ENCODE measurements around the gene COL5A1. TPM values are rescaled to one million over a fixed set of nuclear protein-coding genes. Genes with fewer than 3 reads are reported as not detected.
A peak's percentile ranks its signal among the peaks of the same experiment; 100 is the strongest.

The COL5A1 gene
- total RNA-seq, 1 donor from 2014 or later, result 19.8 TPM

- Mint-ChIP-seq H3K4me1 (ENCODE audit: low read depth) (no peaks in the 10 kb centered on the region), H3K27me3 (no peaks in the 10 kb centered on the region)
These were observed 46.0 kb downstream of the COL5A1 start for GRCh38 chr9:134687556-134687955.

GRCh38 chr9:134688231-134688630 is 46.6 kb downstream of the COL5A1 start:
- Mint-ChIP-seq H3K4me1 (ENCODE audit: low read depth) (no peaks in the 10 kb centered on the region), H3K27me3 (no peaks in the 10 kb centered on the region), H3K36me3 (ENCODE audit: insufficient read depth) (no peaks in the 10 kb centered on the region), H3K27ac (no peak overlapping the region), H3K4me3 (ENCODE audit: low read depth) (no peak overlapping the region), H3K9me3 (ENCODE audit: low read depth) (no peaks in the 10 kb centered on the region)
- DNase-seq (ENCODE audit: low spot score, unreplicated experiment), result no peak
- no peak for TF ChIP-seq CTCF (IDR thresholded peaks at IDR 0.05; ENCODE audit: unreplicated experiment)

More at GRCh38 chr9:134687556-134687955, 46.0 kb downstream of the COL5A1 start:
- Mint-ChIP-seq H3K27ac (no peak overlapping the region), H3K36me3 (ENCODE audit: insufficient read depth) (no peaks in the 10 kb centered on the region), H3K9me3 (ENCODE audit: low read depth) (no peaks in the 10 kb centered on the region), H3K4me3 (ENCODE audit: low read depth) (no peak overlapping the region)
- no peak for TF ChIP-seq CTCF (IDR thresholded peaks at IDR 0.05; ENCODE audit: unreplicated experiment)
- no peak for DNase-seq (ENCODE audit: low spot score, unreplicated experiment)

GRCh38 chr9:134688661-134689320 is 47.2 kb downstream of the COL5A1 start:
- Mint-ChIP-seq H3K27ac (no peak overlapping the region), H3K36me3 (ENCODE audit: insufficient read depth) (no peaks in the 10 kb centered on the region), H3K4me3 (ENCODE audit: low read depth) (no peak overlapping the region), H3K4me1 (ENCODE audit: low read depth) (no peaks in the 10 kb centered on the region), H3K9me3 (ENCODE audit: low read depth) (no peaks in the 10 kb centered on the region), H3K27me3 (no peaks in the 10 kb centered on the region)
- TF ChIP-seq CTCF (IDR thresholded peaks at IDR 0.05; ENCODE audit: unreplicated experiment), result no peak
- DNase-seq (ENCODE audit: low spot score, unreplicated experiment), result no peak

- Mint-ChIP-seq H3K9me3 (ENCODE audit: low read depth) (no peaks in the 10 kb centered on the region), H3K27ac (no peak overlapping the region), H3K36me3 (ENCODE audit: insufficient read depth) (no peaks in the 10 kb centered on the region), H3K27me3 (no peaks in the 10 kb centered on the region), H3K4me3 (ENCODE audit: low read depth) (no peak overlapping the region), H3K4me1 (ENCODE audit: low read depth) (no peaks in the 10 kb centered on the region)
- DNase-seq (ENCODE audit: low spot score, unreplicated experiment), result peak; percentile 72
- TF ChIP-seq CTCF (IDR thresholded peaks at IDR 0.05; ENCODE audit: unreplicated experiment), result peak; percentile 85
These were observed 47.9 kb downstream of the COL5A1 start for GRCh38 chr9:134689321-134690181.

GRCh38 chr9:134690301-134690751 is 48.7 kb downstream of the COL5A1 start:
- Mint-ChIP-seq H3K27ac (no peak overlapping the region), H3K36me3 (ENCODE audit: insufficient read depth) (no peaks in the 10 kb centered on the region), H3K4me3 (ENCODE audit: low read depth) (no peak overlapping the region), H3K9me3 (ENCODE audit: low read depth) (no peaks in the 10 kb centered on the region), H3K27me3 (no peaks in the 10 kb centered on the region), H3K4me1 (ENCODE audit: low read depth) (no peaks in the 10 kb centered on the region)
- DNase-seq (ENCODE audit: low spot score, unreplicated experiment), result no peak
- no peak for TF ChIP-seq CTCF (IDR thresholded peaks at IDR 0.05; ENCODE audit: unreplicated experiment)
